ENCODE results near the gene NOP9.

The NOP9 gene

DNA sequence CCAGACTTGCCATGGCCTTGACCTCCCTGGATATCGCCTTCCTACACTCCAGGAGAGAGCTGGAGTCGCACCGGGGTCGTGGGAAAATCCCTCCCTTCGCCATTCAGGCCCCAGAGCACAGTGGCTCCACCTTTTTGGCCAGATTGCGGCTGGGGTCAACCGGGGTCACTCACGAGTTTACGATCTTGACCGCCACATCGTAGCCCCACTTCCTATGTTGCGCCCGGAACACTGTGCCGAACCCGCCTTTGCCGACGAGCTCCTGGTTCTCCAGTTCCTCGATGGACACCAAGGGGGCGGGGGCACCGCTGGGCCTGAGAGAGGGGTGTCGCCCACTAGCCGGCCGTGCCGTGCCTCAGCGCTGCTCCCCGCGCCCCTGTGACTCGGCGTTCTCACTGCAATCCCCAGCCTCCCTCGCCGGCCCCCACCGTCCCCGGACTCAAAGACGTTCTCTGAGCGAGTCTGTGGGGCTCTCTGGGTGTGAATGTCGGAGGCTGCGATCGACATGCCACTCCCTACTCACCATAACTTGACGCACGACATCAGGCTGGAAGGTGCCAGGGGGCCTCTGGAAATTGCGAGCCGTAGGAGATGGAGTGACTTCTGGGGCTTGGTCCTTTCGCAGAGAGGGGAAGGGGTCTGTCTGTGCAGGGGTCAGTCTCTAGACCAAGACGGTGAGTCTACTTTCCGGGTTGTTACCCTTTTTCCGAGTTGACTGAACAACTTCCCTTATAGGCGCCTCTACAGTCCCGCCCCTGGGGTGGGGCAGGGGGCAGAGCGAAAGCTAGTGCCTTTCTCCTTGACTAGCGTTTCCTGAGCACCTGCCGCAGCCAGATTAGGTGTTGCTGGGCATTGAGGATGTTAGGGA is 39.9 kb downstream of the NOP9 start, which contains the start of gene RIPK3:
RIPK3 (minus strand) TSS at position 708 of the 868 bp plus-strand sequence; CDS start at position 543, 165 bp downstream.
- H3K9me3 ChIP-seq (replicated peaks; ENCODE audit: insufficient read depth, low read length), result no peaks in the 10 kb centered on the region
- H3K79me2 ChIP-seq (ENCODE audit: low read length), result no peaks in the 10 kb centered on the region
- H3K4me2 ChIP-seq (ENCODE audit: low read depth, low read length), result peak within 1 kb of the TSS; percentile 79
- H3K4me1 ChIP-seq (ENCODE audit: low read length), result no peaks in the 10 kb centered on the region
- H2AFZ ChIP-seq (ENCODE audit: low read length), result peak within 1 kb of the TSS; percentile 93
- H3K9me2 ChIP-seq (replicated peaks; ENCODE audit: insufficient read depth, low read length), result no peaks in the 10 kb centered on the region
- no peak within 1 kb of the TSS for H3K27ac ChIP-seq (ENCODE audit: low read length)
- H4K20me1 ChIP-seq (ENCODE audit: insufficient read depth, low read length), result no peaks in the 10 kb centered on the region
- peak; percentile 52 for DNase-seq
- no peak for TF ChIP-seq CTCF (IDR thresholded peaks at IDR 0.05; ENCODE audit: low read length)
- no peak for TF ChIP-seq EZH2 (optimal IDR thresholded peaks at IDR 0.05; ENCODE audit: low read depth, low read length)
- TF ChIP-seq EZH2phosphoT487 (IDR thresholded peaks at IDR 0.05; ENCODE audit: low read length), result no peak
- H3F3A ChIP-seq (ENCODE audit: insufficient read depth, low read length), result no peaks in the 10 kb centered on the region
- H3K36me3 ChIP-seq (replicated peaks; ENCODE audit: insufficient read depth, low read length), result no peaks in the 10 kb centered on the region
- no peaks in the 10 kb centered on the region for H3K27me3 ChIP-seq (replicated peaks; ENCODE audit: insufficient read depth, low read length)
- H3K4me3 ChIP-seq (ENCODE audit: low read length), result peak within 1 kb of the TSS; percentile 68
- peak within 1 kb of the TSS; percentile 37; the same call in 1 of the 2 replicates for H3K9ac ChIP-seq (ENCODE audit: low read length)

- no peak overlapping the region for H3K4me2 ChIP-seq (ENCODE audit: low read depth, low read length)
- H3K9me2 ChIP-seq (replicated peaks; ENCODE audit: insufficient read depth, low read length), result no peaks in the 10 kb centered on the region
- no peak overlapping the region for H3K4me3 ChIP-seq (ENCODE audit: low read length)
- DNase-seq, result no peak
- no peaks in the 10 kb centered on the region for H4K20me1 ChIP-seq (ENCODE audit: insufficient read depth, low read length)
- no peaks in the 10 kb centered on the region for H3K9me3 ChIP-seq (replicated peaks; ENCODE audit: insufficient read depth, low read length)
- no peak overlapping the region for H3K9ac ChIP-seq (ENCODE audit: low read length)
- no peaks in the 10 kb centered on the region for H3K4me1 ChIP-seq (ENCODE audit: low read length)
- H3F3A ChIP-seq (ENCODE audit: insufficient read depth, low read length), result no peaks in the 10 kb centered on the region
- no peaks in the 10 kb centered on the region for H3K36me3 ChIP-seq (replicated peaks; ENCODE audit: insufficient read depth, low read length)
- no peak overlapping the region for H2AFZ ChIP-seq (ENCODE audit: low read length)
- H3K79me2 ChIP-seq (ENCODE audit: low read length), result no peaks in the 10 kb centered on the region
- TF ChIP-seq EZH2phosphoT487 (IDR thresholded peaks at IDR 0.05; ENCODE audit: low read length), result no peak
- TF ChIP-seq EZH2 (optimal IDR thresholded peaks at IDR 0.05; ENCODE audit: low read depth, low read length), result no peak
- TF ChIP-seq CTCF (IDR thresholded peaks at IDR 0.05; ENCODE audit: low read length), result no peak
- no peaks in the 10 kb centered on the region for H3K27me3 ChIP-seq (replicated peaks; ENCODE audit: insufficient read depth, low read length)
- H3K27ac ChIP-seq (ENCODE audit: low read length), result no peak overlapping the region
Observed at GRCh38 chr14:24340606-24341005, 41.0 kb downstream of the NOP9 start.

- TF ChIP-seq EZH2phosphoT487 (IDR thresholded peaks at IDR 0.05; ENCODE audit: low read length), result no peak
- no peak for TF ChIP-seq EZH2 (optimal IDR thresholded peaks at IDR 0.05; ENCODE audit: low read depth, low read length)
- TF ChIP-seq CTCF (IDR thresholded peaks at IDR 0.05; ENCODE audit: low read length), result no peak
- Histone ChIP-seq H3K36me3 (replicated peaks; ENCODE audit: insufficient read depth, low read length) (no peaks in the 10 kb centered on the region), H3K9ac (ENCODE audit: low read length) (no peak overlapping the region), H3K4me2 (ENCODE audit: low read depth, low read length) (no peak overlapping the region), H3K9me3 (replicated peaks; ENCODE audit: insufficient read depth, low read length) (no peaks in the 10 kb centered on the region), H3F3A (ENCODE audit: insufficient read depth, low read length) (no peaks in the 10 kb centered on the region), H3K9me2 (replicated peaks; ENCODE audit: insufficient read depth, low read length) (no peaks in the 10 kb centered on the region), H3K27ac (ENCODE audit: low read length) (no peak overlapping the region), H2AFZ (ENCODE audit: low read length) (no peak overlapping the region), H3K79me2 (ENCODE audit: low read length) (no peaks in the 10 kb centered on the region), H3K27me3 (replicated peaks; ENCODE audit: insufficient read depth, low read length) (no peaks in the 10 kb centered on the region), H4K20me1 (ENCODE audit: insufficient read depth, low read length) (no peaks in the 10 kb centered on the region), H3K4me3 (ENCODE audit: low read length) (no peak overlapping the region), H3K4me1 (ENCODE audit: low read length) (no peaks in the 10 kb centered on the region)
- DNase-seq, result no peak
Observed at GRCh38 chr14:24342889-24343288, 43.2 kb downstream of the NOP9 start.
